Erythroblast (primary cell): ENCODE measurements around the gene PAOX.

Experiments
- DNase-seq, 2 experiments: peaks; one replicate each; lab custom pipeline; 2025; lab: John Stamatoyannopoulos, UW
- GATA1 ChIP-seq: IDR thresholded peaks from 2 replicates; pipeline ENCODE4 v1.6.1; 2011; ENCODE audit warnings: low read depth, mild to moderate bottlenecking, control low read depth, low read length, moderate library complexity
- POLR2A ChIP-seq: IDR thresholded peaks from 2 replicates; pipeline ENCODE4 v1.6.1; 2011; ENCODE audit warnings: mild to moderate bottlenecking, low read length

Gene PAOX

GRCh38 chr10:133353988-133354605, 25.0 kb upstream of the PAOX start:
- TF ChIP-seq POLR2A (no peak), GATA1 (no peak)
- DNase-seq, result no peak

GRCh38 chr10:133354672-133355240, 24.3 kb upstream of the PAOX start:
- no peak for TF ChIP-seq POLR2A
- no peak for TF ChIP-seq GATA1
- DNase-seq, result no peak

- TF ChIP-seq GATA1 (no peak), POLR2A (no peak)
- DNase-seq, result no peak
Observed at GRCh38 chr10:133355266-133355665, 23.8 kb upstream of the PAOX start.

GRCh38 chr10:133355991-133356390, 23.1 kb upstream of the PAOX start:
- no peak for TF ChIP-seq GATA1
- TF ChIP-seq POLR2A, result no peak
- no peak for DNase-seq

- DNase-seq, result no peak
Observed at GRCh38 chr10:133356549-133357284, 22.3 kb upstream of the PAOX start.

GRCh38 chr10:133357285-133358161, 21.5 kb upstream of the PAOX start, which contains the start of gene FUOM:
Gene FUOM (minus strand): TSS chr10:133358019. CDS start chr10:133358007, 12 bp downstream.
- TF ChIP-seq POLR2A, result no peak
- no peak for TF ChIP-seq GATA1
- peak; percentile 73 to 77 for DNase-seq

More at GRCh38 chr10:133356549-133357284, 22.3 kb upstream of the PAOX start:
- TF ChIP-seq POLR2A, result no peak
- TF ChIP-seq GATA1, result no peak

GRCh38 chr10:133358162-133358924, 20.7 kb upstream of the PAOX start:
- TF ChIP-seq GATA1, result no peak
- TF ChIP-seq POLR2A, result no peak

GRCh38 chr10:133358925-133359310, 20.1 kb upstream of the PAOX start:
- TF ChIP-seq GATA1, result no peak
- no peak for TF ChIP-seq POLR2A
- DNase-seq, result no peak

More at GRCh38 chr10:133358162-133358924, 20.7 kb upstream of the PAOX start:
- DNase-seq, result no peak

GRCh38 chr10:133359554-133359971, 19.5 kb upstream of the PAOX start:
- TF ChIP-seq GATA1 (no peak), POLR2A (no peak)
- peak; percentile 74 to 82 for DNase-seq

- TF ChIP-seq GATA1, result no peak
- no peak for TF ChIP-seq POLR2A
- peak in 1 of 2 experiments; percentile 74 for DNase-seq
Observed at GRCh38 chr10:133359972-133360610, 19.0 kb upstream of the PAOX start.

- no peak for TF ChIP-seq POLR2A
- TF ChIP-seq GATA1, result no peak
Observed at GRCh38 chr10:133361227-133361626, 17.8 kb upstream of the PAOX start.

More at GRCh38 chr10:133361227-133361626, 17.8 kb upstream of the PAOX start:
- DNase-seq, result no peak
